ENCODE results near the gene ATP9B.

ATP9B gene

GRCh38 chr18:79043288-79043687, 25.9 kb upstream of the ATP9B start:
- no peak overlapping the region for H3K27ac ChIP-seq
- TF ChIP-seq CTCF (conservative IDR thresholded peaks at IDR 0.05) (no peak), ZFX (IDR thresholded peaks at IDR 0.05) (no peak)

- TF ChIP-seq CTCF (conservative IDR thresholded peaks at IDR 0.05) (no peak), ZFX (IDR thresholded peaks at IDR 0.05) (no peak)
- H3K27ac ChIP-seq = no peak overlapping the region
Measured at GRCh38 chr18:79046522-79046921, 22.7 kb upstream of the ATP9B start.

GRCh38 chr18:79047556-79048244, 21.5 kb upstream of the ATP9B start:
- TF ChIP-seq ZFX (IDR thresholded peaks at IDR 0.05) = no peak
- TF ChIP-seq CTCF (conservative IDR thresholded peaks at IDR 0.05) = no peak
- no peak overlapping the region for H3K27ac ChIP-seq

GRCh38 chr18:79048245-79048632, 21.0 kb upstream of the ATP9B start:
- TF ChIP-seq ZFX (IDR thresholded peaks at IDR 0.05) = no peak
- TF ChIP-seq CTCF (conservative IDR thresholded peaks at IDR 0.05) = no peak
- H3K27ac ChIP-seq = no peak overlapping the region

GRCh38 chr18:79049506-79049905, 19.7 kb upstream of the ATP9B start:
- TF ChIP-seq ZFX (IDR thresholded peaks at IDR 0.05) (no peak), CTCF (conservative IDR thresholded peaks at IDR 0.05) (no peak)
- H3K27ac ChIP-seq = no peak overlapping the region

- H3K27ac ChIP-seq = no peak overlapping the region
Measured at GRCh38 chr18:79050005-79050404, 19.2 kb upstream of the ATP9B start.

More at GRCh38 chr18:79050005-79050404, 19.2 kb upstream of the ATP9B start:
- TF ChIP-seq ZFX (IDR thresholded peaks at IDR 0.05) = no peak
- no peak for TF ChIP-seq CTCF (conservative IDR thresholded peaks at IDR 0.05)
